ENCODE results near the gene RAB12.
"Not testable (repeated sequence)": the region's sequence is repeated elsewhere in the genome, so short reads cannot be mapped to it uniquely, and the experiment has no call there.

GRCh38 chr18:8651478-8652261 lies 42.4 kb downstream of the RAB12 start:
- TF ChIP-seq ZNF426 (tag by site-specific recombination; IDR thresholded peaks at IDR 0.05); YY1 (tag by site-specific recombination; IDR thresholded peaks at IDR 0.05); ZSCAN23 (tag by site-specific recombination; IDR thresholded peaks at IDR 0.05); GLI2 (tag by site-specific recombination; IDR thresholded peaks at IDR 0.05; ENCODE audit: borderline replicate concordance, low read depth); ZBTB1 (tag by site-specific recombination; IDR thresholded peaks at IDR 0.05): not testable (repeated sequence)
- TF ChIP-seq, protein P1, sequence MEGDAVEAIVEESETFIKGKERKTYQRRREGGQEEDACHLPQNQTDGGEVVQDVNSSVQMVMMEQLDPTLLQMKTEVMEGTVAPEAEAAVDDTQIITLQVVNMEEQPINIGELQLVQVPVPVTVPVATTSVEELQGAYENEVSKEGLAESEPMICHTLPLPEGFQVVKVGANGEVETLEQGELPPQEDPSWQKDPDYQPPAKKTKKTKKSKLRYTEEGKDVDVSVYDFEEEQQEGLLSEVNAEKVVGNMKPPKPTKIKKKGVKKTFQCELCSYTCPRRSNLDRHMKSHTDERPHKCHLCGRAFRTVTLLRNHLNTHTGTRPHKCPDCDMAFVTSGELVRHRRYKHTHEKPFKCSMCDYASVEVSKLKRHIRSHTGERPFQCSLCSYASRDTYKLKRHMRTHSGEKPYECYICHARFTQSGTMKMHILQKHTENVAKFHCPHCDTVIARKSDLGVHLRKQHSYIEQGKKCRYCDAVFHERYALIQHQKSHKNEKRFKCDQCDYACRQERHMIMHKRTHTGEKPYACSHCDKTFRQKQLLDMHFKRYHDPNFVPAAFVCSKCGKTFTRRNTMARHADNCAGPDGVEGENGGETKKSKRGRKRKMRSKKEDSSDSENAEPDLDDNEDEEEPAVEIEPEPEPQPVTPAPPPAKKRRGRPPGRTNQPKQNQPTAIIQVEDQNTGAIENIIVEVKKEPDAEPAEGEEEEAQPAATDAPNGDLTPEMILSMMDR (tag by site-specific recombination; IDR thresholded peaks at IDR 0.05), result not testable (repeated sequence)
- TF ChIP-seq, protein P2, sequence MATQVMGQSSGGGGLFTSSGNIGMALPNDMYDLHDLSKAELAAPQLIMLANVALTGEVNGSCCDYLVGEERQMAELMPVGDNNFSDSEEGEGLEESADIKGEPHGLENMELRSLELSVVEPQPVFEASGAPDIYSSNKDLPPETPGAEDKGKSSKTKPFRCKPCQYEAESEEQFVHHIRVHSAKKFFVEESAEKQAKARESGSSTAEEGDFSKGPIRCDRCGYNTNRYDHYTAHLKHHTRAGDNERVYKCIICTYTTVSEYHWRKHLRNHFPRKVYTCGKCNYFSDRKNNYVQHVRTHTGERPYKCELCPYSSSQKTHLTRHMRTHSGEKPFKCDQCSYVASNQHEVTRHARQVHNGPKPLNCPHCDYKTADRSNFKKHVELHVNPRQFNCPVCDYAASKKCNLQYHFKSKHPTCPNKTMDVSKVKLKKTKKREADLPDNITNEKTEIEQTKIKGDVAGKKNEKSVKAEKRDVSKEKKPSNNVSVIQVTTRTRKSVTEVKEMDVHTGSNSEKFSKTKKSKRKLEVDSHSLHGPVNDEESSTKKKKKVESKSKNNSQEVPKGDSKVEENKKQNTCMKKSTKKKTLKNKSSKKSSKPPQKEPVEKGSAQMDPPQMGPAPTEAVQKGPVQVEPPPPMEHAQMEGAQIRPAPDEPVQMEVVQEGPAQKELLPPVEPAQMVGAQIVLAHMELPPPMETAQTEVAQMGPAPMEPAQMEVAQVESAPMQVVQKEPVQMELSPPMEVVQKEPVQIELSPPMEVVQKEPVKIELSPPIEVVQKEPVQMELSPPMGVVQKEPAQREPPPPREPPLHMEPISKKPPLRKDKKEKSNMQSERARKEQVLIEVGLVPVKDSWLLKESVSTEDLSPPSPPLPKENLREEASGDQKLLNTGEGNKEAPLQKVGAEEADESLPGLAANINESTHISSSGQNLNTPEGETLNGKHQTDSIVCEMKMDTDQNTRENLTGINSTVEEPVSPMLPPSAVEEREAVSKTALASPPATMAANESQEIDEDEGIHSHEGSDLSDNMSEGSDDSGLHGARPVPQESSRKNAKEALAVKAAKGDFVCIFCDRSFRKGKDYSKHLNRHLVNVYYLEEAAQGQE (tag by site-specific recombination; IDR thresholded peaks at IDR 0.05), result not testable (repeated sequence)
